Gastroesophageal sphincter (tissue), 4 donors: ENCODE results near the gene ZNF804A. TPM values are rescaled to one million over a fixed set of nuclear protein-coding genes. Genes with fewer than 3 reads are reported as not detected.
"Not testable (repeated sequence)": the region's sequence is repeated elsewhere in the genome, so short reads cannot be mapped to it uniquely, and the experiment has no call there.

Source experiments
- ATAC-seq: fragments of 150-250 bp; one replicate; pipeline ENCODE4 v1.9.1; 2016; ENCODE audit warnings: mild to moderate bottlenecking, moderate library complexity
- H3K27ac ChIP-seq, 4 donors: fragments of 200-600 bp; sonication (generic) in 3 of 4; 1 replicate in 3 of 4; 2 replicates in 1 of 4; pipeline ENCODE4 v1.5.1; 2016 to 2019
- H3K27me3 ChIP-seq: fragments of 200-600 bp; sonication (generic); one replicate; pipeline ENCODE4 v1.5.1; 2019
- H3K36me3 ChIP-seq, 2 donors: fragments of 200-600 bp; sonication (generic); one replicate each; pipeline ENCODE4 v1.5.1; 2019; ENCODE audit warnings: control low read depth in 1 of 2
- H3K4me1 ChIP-seq, 3 donors: fragments of 200-600 bp; sonication (generic); 1 replicate in 2 of 3; 2 replicates in 1 of 3; pipeline ENCODE4 v1.5.1; 2016 to 2019; ENCODE audit warnings: control low read depth in 2 of 3
- H3K4me3 ChIP-seq, 2 donors: fragments of 200-600 bp; sonication (generic); one replicate each; pipeline ENCODE4 v1.5.1; 2019; ENCODE audit warnings: mild to moderate bottlenecking in 1 of 2, moderate library complexity in 1 of 2
- H3K9me3 ChIP-seq, 3 donors: fragments of 200-600 bp; sonication (generic); one replicate each; pipeline ENCODE4 v1.5.1; 2017 to 2019; ENCODE audit warnings: control low read depth in 2 of 3
- CTCF ChIP-seq, 4 experiments: fragments of 200-600 bp in 2 of 4; fragments of 450-650 bp in 2 of 4; sonication (generic) in 1 of 4; IDR thresholded peaks; one replicate each; pipeline ENCODE4 v1.5.1; 2017 to 2019; ENCODE audit warnings: antibody characterized with exemption in 4 of 4, mild to moderate bottlenecking in 2 of 4, moderate library complexity in 2 of 4
- EP300 ChIP-seq: sonication (generic); formaldehyde crosslinking; IDR thresholded peaks from one replicate; pipeline ENCODE4 v1.6.1; 2017; ENCODE audit warnings: antibody characterized with exemption, mild to moderate bottlenecking
- POLR2A ChIP-seq, 2 donors: fragments of 450-650 bp; IDR thresholded peaks; one replicate each; pipeline ENCODE4 v1.6.1; 2017; ENCODE audit warnings: antibody characterized with exemption in 2 of 2, mild to moderate bottlenecking in 2 of 2, moderate library complexity in 1 of 2
- POLR2AphosphoS5 ChIP-seq: sonication (generic); formaldehyde crosslinking; IDR thresholded peaks from one replicate; pipeline ENCODE4 v1.6.1; 2017; ENCODE audit warnings: antibody characterized with exemption
- WGBS, 2 donors: methylation state at CpG; one replicate each; pipeline ENCODE4 v1.1.5; 2018; ENCODE audit warnings: low coverage in 1 of 2; 5-methylcytosine and 5-hydroxymethylcytosine counted together
- total RNA-seq, 4 donors: library from RNA; depleted of rRNA; stranded (reverse); fragments of >200 nt; gene quantifications; one replicate each; pipeline ENCODE4 v1.1.0, GENCODE V29; 2016

The ZNF804A gene
- total RNA-seq, 4 donors from 2014 or later = under 0.01 to 0.08 (median 0.07) TPM; not detected in 1

GRCh38 chr2:184875911-184876310 is 277.6 kb downstream of the ZNF804A start:
- no peaks in the 10 kb centered on the region for H3K36me3 ChIP-seq
- TF ChIP-seq EP300 (no peak), POLR2AphosphoS5 (no peak), POLR2A (IDR thresholded peaks at IDR 0.05) (no peak), CTCF (IDR thresholded peaks at IDR 0.05) (no peak)
- no peak overlapping the region for H3K4me3 ChIP-seq
- H3K27me3 ChIP-seq = no peaks in the 10 kb centered on the region
- ATAC-seq = no peak
- H3K4me1 ChIP-seq = no peaks in the 10 kb centered on the region
- H3K9me3 ChIP-seq = no peaks in the 10 kb centered on the region
- no peak overlapping the region for H3K27ac ChIP-seq

GRCh38 chr2:184877909-184878308 is 279.6 kb downstream of the ZNF804A start:
- peaks cover 0 to 9% (median 0%) of the 10 kb centered on the region in 3 donors for H3K9me3 ChIP-seq
- no peaks in the 10 kb centered on the region for H3K27me3 ChIP-seq
- TF ChIP-seq POLR2A (IDR thresholded peaks at IDR 0.05) (no peak), POLR2AphosphoS5 (no peak), CTCF (IDR thresholded peaks at IDR 0.05) (no peak), EP300 (no peak)
- H3K4me3 ChIP-seq = no peak overlapping the region
- 79 to 86% methylated on average over 2 of the region's 2 CpGs for WGBS, 2 donors
- H3K4me1 ChIP-seq = no peaks in the 10 kb centered on the region
- no peaks in the 10 kb centered on the region for H3K36me3 ChIP-seq
- ATAC-seq = no peak
- H3K27ac ChIP-seq = no peak overlapping the region

DNA sequence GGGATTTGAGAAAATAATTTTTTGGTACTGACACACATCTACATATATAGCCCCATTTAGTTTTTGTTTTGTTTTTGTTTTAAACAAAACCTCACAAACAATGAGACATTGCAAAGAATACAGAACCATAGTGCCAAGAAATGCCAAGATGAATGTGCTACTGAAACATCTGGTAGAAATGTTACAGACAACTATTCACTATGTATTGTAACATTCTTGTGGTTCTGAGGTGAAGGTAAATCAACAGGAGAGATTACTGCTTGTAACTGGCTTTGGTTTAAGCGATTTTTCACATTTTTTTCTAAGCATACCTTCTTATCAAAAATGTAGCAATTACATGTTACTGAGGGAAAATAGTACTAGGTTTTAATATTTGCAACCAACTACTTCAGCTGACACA is 281.3 kb downstream of the ZNF804A start:
- WGBS, 2 donors = 84 to 100% methylated on average over 1 of the region's 1 CpG
- no peaks in the 10 kb centered on the region for H3K27me3 ChIP-seq

DNA sequence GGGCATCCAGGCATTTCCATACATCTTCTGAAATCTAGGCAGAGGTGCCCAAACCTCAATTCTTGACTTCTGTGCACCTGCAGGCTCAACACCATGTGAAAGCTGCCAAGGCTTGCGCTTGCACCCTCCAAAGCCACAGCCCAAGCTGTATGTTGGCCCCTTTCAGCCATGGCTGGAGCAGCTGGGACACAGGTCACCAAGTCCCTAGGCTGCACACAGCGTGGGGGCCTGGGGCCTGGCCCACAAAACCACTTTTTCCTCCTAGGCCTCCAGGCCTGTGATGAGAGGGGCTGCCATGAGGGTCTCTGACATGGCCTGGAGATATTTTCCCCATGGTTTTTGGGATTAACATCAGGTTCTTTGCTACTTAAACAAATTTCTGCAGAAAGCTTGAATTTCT is 288.3 kb downstream of the ZNF804A start:
- not testable (repeated sequence) for H3K27ac ChIP-seq, H3K27me3 ChIP-seq, H3K4me1 ChIP-seq, H3K36me3 ChIP-seq, H3K9me3 ChIP-seq, H3K4me3 ChIP-seq, ATAC-seq
- no CpG with 5 or more reads among the region's 2 CpGs for WGBS, 2 donors

More for the DNA sequence above, 281.3 kb downstream of the ZNF804A start:
- no peak for ATAC-seq
- no peak for TF ChIP-seq POLR2A (IDR thresholded peaks at IDR 0.05)
- TF ChIP-seq EP300 = no peak
- no peak for TF ChIP-seq POLR2AphosphoS5
- no peak for TF ChIP-seq CTCF (IDR thresholded peaks at IDR 0.05)
- Histone ChIP-seq H3K9me3 (peaks cover 0 to 9% (median 0%) of the 10 kb centered on the region in 3 donors), H3K27ac (no peak overlapping the region), H3K4me3 (no peak overlapping the region), H3K4me1 (no peaks in the 10 kb centered on the region), H3K36me3 (no peaks in the 10 kb centered on the region)

GRCh38 chr2:184890311-184890710 is 292.0 kb downstream of the ZNF804A start:
- no peak for ATAC-seq
- H3K9me3 ChIP-seq = no peaks in the 10 kb centered on the region
- H3K27ac ChIP-seq = no peak overlapping the region
- no peaks in the 10 kb centered on the region for H3K27me3 ChIP-seq
- no peak overlapping the region for H3K4me3 ChIP-seq
- no peaks in the 10 kb centered on the region for H3K4me1 ChIP-seq
- TF ChIP-seq POLR2A (IDR thresholded peaks at IDR 0.05) (no peak), POLR2AphosphoS5 (no peak), CTCF (IDR thresholded peaks at IDR 0.05) (no peak), EP300 (no peak)
- no peaks in the 10 kb centered on the region for H3K36me3 ChIP-seq

GRCh38 chr2:184904991-184905390 is 306.7 kb downstream of the ZNF804A start:
- TF ChIP-seq POLR2AphosphoS5 (no peak), POLR2A (IDR thresholded peaks at IDR 0.05) (no peak), EP300 (no peak), CTCF (IDR thresholded peaks at IDR 0.05) (no peak)
- Histone ChIP-seq H3K27ac (no peak overlapping the region), H3K27me3 (no peaks in the 10 kb centered on the region), H3K4me3 (no peak overlapping the region), H3K9me3 (no peaks in the 10 kb centered on the region), H3K4me1 (peaks cover 0 to 18% (median 0%) of the 10 kb centered on the region in 3 donors), H3K36me3 (no peaks in the 10 kb centered on the region)
- no peak for ATAC-seq
- 38 to 67% methylated on average over 1 of the region's 1 CpG for WGBS, 2 donors
